HG02938 (cell line): ENCODE measurements around the gene TRIO.

Source experiments
- ATAC-seq: cut with Tn5 transposase; IDR thresholded peaks from one replicate; pipeline ENCODE4 v1.9.1; 2021; ENCODE audit warnings: mild to moderate bottlenecking, moderate library complexity; ENCODE audit not compliant: unreplicated experiment

TRIO gene

DNA sequence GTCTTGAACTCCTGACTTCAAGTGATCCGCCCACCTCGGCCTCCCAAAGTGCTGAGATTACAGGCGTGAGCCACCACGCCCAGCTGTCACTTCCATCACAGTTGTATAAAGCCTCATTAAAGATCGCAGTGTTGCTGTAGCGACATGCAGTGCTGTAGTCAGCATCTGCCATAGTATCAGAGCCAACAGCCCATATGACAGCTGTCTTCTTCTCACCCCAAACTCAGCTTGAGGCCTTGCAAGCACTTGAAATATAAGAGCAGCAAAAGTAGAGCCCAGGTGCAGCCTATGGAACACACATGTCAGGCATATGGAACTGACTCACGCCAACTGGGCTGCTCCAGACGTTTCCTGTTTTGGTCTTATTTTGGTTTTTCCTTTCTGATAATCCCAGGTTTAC lies 167.8 kb downstream of the TRIO start:
- ATAC-seq = no peak

DNA sequence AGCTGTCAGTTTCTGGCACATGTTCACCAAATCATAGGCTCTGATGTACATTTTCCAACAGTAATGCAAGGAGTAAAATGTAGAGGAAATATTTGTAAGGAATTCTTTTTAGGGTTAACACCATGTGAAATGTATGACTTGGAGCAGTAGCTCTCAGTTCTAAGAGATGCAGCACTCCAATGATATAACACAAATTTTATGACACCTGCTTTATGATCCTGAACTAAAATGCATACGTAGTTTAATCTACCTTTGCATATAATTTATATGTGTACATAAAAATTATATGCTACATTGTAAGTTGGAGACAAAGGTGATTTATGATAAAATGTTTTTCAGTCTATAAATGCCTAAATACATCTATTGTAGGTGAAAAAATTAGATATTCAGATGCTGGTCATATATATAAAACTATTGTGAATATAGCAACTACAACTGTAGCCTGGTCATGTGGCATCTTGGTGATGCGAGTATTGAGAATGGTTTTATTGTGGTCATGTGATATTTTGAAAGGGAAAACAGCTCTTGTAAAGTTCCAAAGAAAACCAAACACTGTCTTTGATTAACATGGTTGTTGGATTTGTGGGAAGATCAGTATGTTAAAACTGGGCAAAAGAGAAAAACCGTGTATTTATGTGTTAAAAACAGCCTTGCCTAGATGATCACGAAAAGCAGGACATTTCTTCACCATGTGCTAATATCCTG lies 171.0 kb downstream of the TRIO start:
- no peak for ATAC-seq

DNA sequence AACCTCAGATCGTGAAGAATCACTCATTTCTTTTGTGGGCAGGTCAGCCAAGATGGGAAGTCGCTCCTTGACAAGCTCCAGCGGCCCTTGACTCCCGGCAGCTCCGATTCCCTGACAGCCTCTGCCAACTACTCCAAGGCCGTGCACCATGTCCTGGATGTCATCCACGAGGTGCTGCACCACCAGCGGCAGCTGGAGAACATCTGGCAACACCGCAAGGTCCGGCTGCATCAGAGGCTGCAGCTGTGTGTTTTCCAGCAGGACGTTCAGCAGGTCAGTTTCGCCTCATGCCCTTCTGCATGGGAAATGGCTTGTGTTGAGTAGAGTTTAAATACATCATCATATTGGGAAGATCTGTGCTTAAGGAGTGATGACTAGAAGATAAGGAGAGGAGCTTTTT lies 173.3 kb downstream of the TRIO start:
- no peak for ATAC-seq

DNA sequence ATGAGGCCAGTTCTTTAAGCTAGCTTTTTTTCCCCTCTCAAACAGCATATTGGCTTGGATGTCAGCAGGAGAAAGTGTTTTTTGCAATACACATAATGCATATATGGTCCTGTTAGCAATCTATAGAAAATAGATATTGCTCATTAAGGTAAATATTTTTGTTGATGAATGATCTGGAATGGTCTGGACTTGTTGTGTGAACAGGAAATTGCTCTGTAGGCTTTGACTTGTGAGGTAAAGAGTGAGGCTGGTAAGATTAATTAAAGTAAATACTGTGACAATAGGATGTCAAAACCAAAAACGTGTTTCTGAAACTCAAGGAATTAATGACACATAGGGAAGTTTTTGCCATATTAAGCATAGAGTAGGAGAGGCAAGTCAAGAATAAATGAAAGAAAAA lies 176.0 kb downstream of the TRIO start:
- no peak for ATAC-seq

DNA sequence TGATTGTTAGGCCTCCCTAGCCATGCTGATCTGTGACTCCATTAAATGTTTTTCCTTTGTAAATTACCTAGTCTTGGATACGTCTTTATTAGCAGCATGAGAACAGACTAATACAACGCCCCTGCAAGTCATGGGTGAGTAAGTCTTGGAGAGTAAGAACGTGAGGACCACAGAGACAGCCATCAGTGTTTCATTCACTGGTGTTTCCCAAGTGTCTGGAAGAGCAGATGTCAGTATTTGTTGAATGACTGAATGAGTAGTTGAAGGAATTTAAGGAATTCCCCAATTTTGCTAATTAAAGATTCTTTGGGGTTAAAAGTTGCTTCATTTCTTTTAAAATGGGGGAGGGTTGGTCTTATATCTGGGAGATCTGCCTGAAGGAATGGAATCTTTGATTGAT lies 178.8 kb downstream of the TRIO start:
- ATAC-seq = no peak

DNA sequence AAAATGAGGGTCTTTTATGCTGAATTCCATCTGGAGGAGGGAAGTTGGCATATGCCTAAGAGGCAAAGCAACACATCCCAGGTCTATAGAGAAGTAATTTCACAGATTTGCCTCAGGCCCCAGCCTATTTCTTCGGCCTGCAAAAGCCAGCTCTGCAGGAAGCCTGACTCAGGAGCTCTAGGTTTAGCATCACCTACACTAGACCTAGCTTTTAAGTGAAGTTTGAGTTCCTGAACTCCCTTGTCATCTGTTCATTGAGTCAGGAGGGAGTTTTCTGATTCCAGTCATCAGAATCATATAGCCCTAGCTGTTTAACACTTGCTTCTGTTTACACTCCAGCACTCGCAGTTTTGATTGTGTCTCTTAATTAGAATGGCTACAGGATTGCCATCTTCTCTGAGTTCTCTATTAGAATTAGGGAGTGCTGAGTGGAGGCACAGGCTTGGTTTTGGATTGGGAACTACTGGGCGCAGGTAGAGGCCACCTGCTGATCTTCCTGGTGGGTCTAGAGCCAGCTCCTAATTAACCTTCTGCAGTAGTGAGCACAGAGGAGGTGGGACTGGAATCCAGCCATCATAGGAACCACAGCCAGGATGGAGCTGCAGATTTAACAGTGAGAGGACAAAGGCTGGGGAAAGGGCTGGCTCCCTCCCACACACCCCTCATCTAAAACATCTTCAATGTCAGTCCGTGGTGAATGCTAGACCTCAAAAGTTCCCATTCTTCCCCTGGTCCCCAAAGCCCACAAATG lies 179.5 kb downstream of the TRIO start:
- no peak for ATAC-seq

DNA sequence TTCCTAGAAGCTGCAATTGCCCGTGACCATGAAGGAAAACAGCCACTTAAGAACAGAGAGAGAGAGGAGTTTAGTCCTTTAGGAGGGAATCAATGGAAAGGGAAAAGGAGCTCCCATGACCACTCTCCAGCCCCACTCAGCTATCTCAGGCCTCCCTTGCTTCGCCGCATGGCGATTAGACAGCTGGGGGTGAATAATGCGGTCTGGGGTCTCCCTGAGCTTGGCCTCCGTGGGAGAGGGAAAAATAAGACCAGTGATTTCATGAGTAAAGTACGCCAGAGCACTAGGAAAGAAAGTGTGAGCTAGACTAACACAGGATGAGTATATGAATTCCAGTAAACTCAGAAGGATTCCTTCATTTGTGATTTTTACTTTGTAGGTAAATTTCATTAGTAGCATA lies 180.3 kb downstream of the TRIO start:
- ATAC-seq = no peak

DNA sequence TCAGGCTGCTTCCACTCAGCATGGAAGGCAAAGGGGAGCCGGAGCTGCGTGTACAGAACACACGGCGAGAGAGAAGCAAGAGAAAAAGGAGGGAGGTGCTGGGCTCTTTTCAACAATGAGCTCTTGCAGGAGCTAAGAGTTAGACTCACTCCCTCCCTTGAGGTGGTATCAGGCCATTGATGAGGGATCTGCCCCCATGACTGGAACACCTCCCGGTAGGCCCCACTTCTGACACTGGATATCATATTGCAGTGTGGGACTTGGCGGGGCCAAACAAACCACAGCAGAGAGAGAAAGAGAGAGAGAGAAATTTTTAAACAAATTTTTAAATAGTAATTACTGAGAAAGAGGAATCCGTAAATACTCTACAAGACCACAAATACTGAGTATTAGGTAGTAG lies 182.2 kb downstream of the TRIO start:
- no peak for ATAC-seq

DNA sequence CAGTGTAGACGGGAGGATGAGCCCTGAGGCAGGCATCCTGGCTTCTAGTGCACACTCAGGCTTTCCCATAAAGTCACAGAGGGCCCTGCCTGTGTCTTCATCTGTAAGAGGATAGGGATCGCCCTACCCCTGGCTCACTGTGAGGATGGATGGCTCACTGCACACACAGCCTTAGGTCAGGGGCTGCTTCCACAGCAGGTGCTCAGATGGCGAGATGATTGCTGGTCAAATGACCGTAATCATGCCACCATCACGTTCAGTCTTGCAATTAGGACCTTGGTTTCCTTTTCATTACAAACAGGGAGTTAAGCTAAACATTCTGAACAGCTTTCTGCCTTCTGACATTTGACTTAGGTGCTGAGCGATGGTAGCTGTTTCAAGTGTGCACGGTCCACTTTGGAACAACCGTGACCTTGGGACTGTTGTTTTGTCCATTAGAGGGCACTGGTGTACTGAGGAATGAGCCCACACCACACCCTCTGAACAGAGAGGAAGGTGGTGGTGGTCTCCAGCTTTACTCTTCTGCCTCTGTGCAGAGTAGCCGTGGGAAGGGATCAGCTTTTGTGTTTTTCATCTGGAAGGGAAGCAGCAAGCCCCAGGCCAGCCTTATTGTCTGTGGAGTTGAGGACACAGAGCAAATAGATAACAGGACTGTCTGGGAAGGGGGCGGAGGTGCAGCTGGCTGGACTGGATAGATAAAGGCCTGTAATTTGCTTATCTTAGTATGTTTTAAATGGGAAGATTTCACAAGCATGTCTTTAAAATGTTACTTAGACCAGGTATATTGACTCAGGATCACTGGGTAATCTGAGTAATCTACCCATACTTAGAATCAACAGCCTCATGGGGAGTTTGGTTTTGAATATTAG lies 183.1 kb downstream of the TRIO start:
- ATAC-seq = no peak

DNA sequence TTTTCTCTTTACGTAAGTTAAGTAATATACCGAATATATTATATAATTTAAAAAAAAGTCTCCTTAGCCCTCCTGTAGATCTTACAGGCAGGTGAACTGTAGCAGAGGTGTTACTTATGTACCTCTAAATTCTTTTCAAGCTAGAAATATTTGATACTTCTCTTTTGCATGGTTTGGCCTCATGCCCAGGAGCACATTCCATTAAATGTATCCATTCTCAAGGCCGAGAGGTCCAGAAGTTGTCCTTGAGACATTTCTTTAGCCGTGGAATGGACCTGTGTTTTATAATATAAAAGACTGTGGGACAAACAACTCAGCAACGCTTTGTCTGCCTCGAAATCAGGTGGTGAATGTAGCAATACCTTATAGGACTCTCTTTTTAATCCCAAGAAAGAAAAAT lies 184.5 kb downstream of the TRIO start:
- no peak for ATAC-seq

DNA sequence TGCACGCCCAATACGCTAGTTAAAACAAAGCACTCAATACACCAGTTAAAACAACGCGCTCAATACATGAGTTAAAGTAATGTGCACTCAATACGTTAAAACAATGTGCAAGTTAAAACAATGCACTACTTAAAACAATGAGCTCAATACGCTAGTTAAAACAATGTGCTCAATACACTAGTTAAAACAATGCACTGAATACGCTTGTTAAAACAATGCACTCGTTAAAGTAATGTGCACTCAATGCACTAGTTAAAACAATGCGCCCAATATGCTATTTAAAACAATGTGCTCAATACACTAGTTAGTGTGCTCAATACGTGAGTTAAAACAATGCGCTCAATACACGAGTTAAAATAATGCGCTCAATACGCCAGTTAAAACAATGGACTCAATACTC lies 185.0 kb downstream of the TRIO start:
- no peak for ATAC-seq

DNA sequence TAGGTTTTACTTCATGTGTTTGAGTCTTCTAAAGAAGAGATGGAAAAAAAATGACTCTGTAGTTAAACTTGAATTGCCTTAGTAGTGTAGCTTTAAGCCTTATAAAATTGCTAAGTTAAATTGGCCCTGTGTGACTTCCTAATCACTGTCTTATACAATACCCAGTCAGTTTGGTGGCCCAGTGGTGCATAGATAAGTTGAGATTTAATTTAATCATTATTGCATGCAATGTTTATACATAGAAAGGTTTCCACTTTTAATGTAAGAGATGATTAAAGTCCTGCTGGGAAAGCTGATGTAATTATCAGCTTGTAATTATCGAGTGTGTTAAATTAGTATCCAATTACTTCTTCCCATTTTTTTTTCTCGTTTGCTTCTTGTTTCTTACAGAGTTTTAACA lies 187.1 kb downstream of the TRIO start:
- no peak for ATAC-seq

DNA sequence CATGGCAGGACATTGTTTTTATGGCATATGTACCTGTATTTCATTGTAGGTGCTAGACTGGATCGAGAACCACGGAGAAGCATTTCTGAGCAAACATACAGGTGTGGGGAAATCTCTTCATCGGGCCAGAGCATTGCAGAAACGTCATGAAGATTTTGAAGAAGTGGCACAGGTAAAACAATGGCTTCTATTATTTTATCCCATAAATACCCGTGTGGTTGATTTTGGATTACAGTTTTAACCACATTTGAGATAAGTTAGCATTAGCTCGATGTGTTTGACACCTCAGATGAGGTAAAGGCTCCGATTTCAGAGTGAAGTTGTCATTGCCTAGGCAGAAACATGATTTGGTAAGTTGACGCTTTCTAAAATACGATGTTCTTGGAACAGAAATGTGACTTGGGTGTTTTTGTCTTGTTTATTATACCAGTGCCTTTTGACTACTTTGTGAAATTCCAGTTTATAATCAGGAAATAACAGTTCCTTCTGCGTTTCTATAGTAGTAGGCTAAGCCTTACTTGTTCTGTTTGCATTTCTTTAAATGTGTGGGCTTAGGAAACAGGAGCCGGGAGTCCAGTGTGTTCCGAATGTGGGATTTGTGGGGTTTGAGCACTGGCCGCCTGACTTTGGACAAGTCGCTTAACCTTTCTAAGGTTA lies 187.7 kb downstream of the TRIO start:
- ATAC-seq = no peak

DNA sequence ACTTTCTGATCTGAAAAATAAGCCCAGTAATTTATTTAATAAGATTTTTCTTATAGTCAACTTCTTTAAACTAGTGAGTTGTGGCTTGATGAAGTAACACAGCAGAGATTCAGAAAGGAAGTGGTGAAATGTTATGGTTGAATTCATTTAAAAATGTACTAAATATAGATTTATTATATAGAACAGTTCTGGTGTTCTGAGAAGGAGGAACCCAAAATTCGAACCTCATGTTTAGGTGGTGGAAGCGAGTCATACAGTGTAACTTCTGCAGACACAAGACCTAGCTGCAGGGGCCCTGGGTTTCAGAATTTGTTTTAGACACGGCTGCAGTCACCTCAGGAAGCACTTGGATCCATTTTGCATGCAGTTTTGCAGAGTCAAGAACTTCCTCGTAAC lies 188.2 kb downstream of the TRIO start:
- peak; percentile 83 for ATAC-seq

DNA sequence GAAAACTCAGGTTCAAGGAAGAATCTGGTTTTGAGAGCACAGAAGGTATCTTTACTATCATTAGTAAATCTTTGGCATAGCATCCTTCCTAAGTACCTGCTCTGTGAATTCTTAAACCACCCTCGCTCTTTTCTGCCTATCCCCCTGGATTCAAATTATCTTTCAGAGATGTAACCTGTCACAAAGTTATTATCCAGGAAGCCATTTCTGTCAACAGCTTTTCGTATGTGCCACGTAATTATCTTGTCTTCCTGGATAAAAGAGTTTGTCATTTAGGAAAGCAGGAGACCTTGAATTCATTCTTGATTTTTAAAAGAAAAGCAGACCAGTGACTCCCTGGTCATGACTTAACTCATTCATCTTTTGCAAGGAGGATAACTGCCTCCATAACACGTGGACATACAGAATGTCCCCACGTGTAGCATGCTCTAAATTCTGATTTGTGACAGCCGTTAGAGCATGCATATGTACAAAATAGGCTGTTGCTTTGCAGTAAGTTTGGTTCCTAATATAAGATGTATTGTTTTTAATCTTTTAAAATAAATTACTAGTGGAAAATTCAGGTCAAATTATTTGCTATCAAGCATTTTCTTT lies 189.0 kb downstream of the TRIO start:
- ATAC-seq = no peak

DNA sequence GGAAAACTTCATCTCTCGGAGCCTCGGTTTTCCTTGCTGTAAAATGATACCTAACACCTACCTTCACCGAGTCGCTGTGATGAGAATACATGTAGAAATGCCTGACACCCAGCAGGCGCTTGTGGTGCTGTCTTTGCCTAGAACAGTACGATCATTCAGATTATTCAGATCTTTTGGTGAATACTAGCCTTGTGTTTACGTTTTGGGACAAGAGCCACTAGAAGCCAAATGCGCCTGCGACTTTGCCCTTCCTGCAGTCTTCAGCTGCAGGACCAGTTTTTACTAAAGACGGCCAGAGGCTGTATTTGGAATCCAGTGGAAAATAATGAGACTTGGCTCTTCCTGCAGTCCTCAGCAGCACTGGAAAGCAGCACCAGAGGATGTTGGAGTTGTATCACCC lies 189.6 kb downstream of the TRIO start:
- no peak for ATAC-seq

DNA sequence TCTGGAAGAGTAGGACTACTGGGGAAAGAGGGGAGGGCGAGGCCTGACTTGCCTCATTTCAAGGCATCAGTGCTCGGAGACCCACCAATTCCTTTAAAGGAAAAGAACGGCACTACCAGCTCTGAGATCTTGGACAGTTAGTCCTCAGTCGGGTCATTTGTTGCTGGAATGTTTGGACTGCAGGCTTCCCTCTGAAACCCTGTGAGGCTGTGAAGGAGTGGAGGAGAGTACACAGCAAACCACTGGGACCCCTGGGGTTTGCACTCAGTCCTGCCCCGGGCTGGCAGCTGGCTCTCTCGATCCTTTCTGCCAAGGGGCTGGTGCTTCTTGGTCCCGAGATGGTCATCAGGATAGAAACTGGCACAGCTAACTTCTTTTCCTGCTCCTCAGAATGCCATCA lies 194.5 kb downstream of the TRIO start:
- ATAC-seq = no peak

DNA sequence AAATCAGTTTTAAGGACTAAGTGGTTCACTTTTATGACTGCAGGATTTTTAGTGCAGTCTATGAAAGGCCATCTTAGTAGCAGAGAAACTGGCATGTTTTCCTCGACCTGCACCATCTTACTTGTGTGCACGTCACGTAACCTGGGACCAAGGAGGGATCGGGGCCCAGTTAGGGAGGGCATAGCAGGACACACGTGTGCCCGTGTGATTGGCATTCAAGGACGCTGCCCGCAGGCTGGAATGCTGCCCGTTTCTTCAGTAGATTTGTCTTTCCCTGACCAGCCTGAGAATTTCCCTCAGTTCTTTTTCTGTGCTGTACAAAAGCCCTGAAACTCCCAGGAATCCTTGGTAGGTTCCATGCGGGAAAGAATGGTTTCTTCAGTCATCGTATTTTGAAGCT lies 196.3 kb downstream of the TRIO start:
- no peak for ATAC-seq

DNA sequence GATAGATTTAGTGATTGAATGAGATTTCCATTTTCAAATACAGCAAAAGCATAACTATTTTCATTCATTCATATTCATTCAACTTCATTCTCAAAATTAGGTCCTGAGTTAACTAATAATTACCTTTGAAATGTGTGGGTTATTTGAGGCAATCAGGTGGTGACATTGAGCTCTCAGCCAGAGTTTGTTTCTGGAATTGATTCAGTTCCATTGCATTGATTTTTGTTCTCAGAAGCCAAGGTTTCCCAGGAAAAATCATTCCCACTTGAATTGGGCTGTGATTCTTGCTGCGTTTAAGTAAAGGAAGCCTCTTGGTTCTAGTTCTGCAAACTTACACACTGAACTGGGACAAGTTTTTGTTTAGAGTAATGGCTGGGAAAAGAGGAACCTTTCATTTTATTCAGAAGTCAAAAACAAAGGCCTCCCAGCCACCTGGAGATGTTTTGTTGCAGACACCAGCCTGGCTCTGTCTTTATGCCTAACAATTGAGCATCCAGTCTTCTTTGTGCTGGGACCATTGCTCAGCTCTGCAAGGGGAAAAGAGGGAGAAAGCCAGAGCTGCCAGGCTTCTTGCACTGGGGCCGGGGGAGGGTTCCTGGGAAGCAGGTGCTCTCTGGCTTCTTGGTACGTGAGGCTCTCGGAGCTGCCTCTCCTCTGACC lies 198.6 kb downstream of the TRIO start:
- ATAC-seq = no peak

DNA sequence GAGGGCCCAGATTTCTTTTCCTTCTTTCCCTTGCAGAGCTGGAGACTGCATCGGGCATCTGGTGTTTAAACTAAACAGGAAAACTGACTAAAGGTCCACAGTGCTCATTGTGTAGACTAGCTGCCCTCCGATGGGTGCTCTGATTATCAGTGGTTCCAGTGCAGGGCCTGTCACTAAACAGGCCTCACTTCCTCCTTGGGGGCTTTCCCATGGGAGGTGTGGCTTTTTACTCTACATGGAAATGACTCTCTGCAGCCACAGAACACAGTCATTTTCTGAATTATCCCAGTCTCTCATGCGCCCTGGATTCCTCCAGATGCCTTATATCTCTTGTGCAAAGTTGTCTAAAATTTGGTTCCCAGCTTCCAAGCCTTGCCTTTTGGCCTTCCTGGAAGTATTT lies 199.2 kb downstream of the TRIO start:
- ATAC-seq = peak; percentile 89
